Fibroblast of lung (primary cell): ENCODE results near the gene TRIP13. TPM values are rescaled to one million over a fixed set of nuclear protein-coding genes. Genes with fewer than 3 reads are reported as not detected.
"Not testable (repeated sequence)": the region's sequence is repeated elsewhere in the genome, so short reads cannot be mapped to it uniquely, and the experiment has no call there.

Experiments used
- DNase-seq, 2 donors: peaks; one replicate each; pipeline versions ENCODE4 v3.0.0 to v3.0.0-alpha.2; 2010; ENCODE audit warnings: low read depth in 2 of 2
- H2AFZ ChIP-seq: 2 replicates; pipeline ENCODE4 v1.5.1; 2012; ENCODE audit warnings: low read length, control low read depth, inconsistent platforms
- H3K27ac ChIP-seq: 2 replicates; pipeline ENCODE4 v1.5.1; 2011; ENCODE audit warnings: low read length, control low read depth; ENCODE audit not compliant: insufficient read depth
- H3K27me3 ChIP-seq: 2 replicates; pipeline ENCODE4 v1.5.1; 2011; ENCODE audit warnings: mild to moderate bottlenecking, low read length; ENCODE audit not compliant: control insufficient read depth, insufficient read depth
- H3K36me3 ChIP-seq: 2 replicates; pipeline ENCODE4 v1.5.1; 2011; ENCODE audit warnings: low read length; ENCODE audit not compliant: control insufficient read depth, insufficient read depth
- H3K4me1 ChIP-seq: 2 replicates; pipeline ENCODE4 v1.5.1; 2011; ENCODE audit warnings: low read length; ENCODE audit not compliant: control insufficient read depth, insufficient read depth; ENCODE audit errors: extremely low read depth
- H3K4me2 ChIP-seq: 2 replicates; pipeline ENCODE4 v1.5.1; 2011; ENCODE audit warnings: low read length, control low read depth; ENCODE audit not compliant: insufficient read depth; ENCODE audit errors: extremely low read depth
- H3K4me3 ChIP-seq, 4 experiments: fragments of 200-600 bp in 1 of 4; sonication (generic) in 1 of 4; replicated peaks in 1 of 4; 2 replicates each; pipeline ENCODE4 v1.5.1; 2011 to 2016; ENCODE audit warnings: low read length in 4 of 4, low read depth in 3 of 4, mild to moderate bottlenecking in 3 of 4, control low read depth in 2 of 4, inconsistent platforms in 1 of 4, mixed read lengths in 1 of 4; ENCODE audit not compliant: insufficient read depth in 1 of 4; ENCODE audit errors: control extremely low read depth in 1 of 4
- H3K79me2 ChIP-seq: 2 replicates; pipeline ENCODE4 v1.5.1; 2012; ENCODE audit warnings: mild to moderate bottlenecking, low read length, inconsistent platforms; ENCODE audit not compliant: control insufficient read depth, insufficient read depth
- H3K9ac ChIP-seq: 2 replicates; pipeline ENCODE4 v1.5.1; 2011; ENCODE audit warnings: mild to moderate bottlenecking, low read length, control low read depth; ENCODE audit not compliant: insufficient read depth
- H3K9me3 ChIP-seq: 2 replicates; pipeline ENCODE4 v1.5.1; 2012; ENCODE audit warnings: low read depth, low read length; ENCODE audit not compliant: control insufficient read depth, insufficient read depth
- H4K20me1 ChIP-seq: 2 replicates; pipeline ENCODE4 v1.5.1; 2011; ENCODE audit warnings: low read length; ENCODE audit not compliant: control insufficient read depth, insufficient read depth; ENCODE audit errors: extremely low read depth
- polyA plus RNA-seq, 2 donors: library from polyadenylated mRNA; depleted of rRNA in 1 of 2; stranded (reverse) in 1 of 2; unstranded in 1 of 2; fragments of >200 nt; gene quantifications; 2 replicates each; pipeline ENCODE4 v1.2.1, GENCODE V29; 2011 to 2012; ENCODE audit warnings: missing spikeins in 1 of 2
- total RNA-seq: library from RNA; depleted of rRNA; stranded (reverse); fragments of >200 nt; gene quantifications from 2 replicates; pipeline ENCODE4 v1.2.1, GENCODE V29; 2014

TRIP13 gene
- total and polyA plus RNA-seq, 2 donors (not counting 1 experiment from before 2014, with no cell fraction given) = 7.4 to 11.7 TPM

GRCh38 chr5:845676-846601, 46.7 kb upstream of the TRIP13 start:
- H3K36me3 ChIP-seq, H3K79me2 ChIP-seq, H3K9ac ChIP-seq, H3K4me3 ChIP-seq, H3K27ac ChIP-seq, H3K9me3 ChIP-seq, H3K27me3 ChIP-seq, DNase-seq, H2AFZ ChIP-seq, H3K4me1 ChIP-seq, H4K20me1 ChIP-seq, H3K4me2 ChIP-seq: not testable (repeated sequence)

GRCh38 chr5:846602-847091, 46.0 kb upstream of the TRIP13 start:
- H4K20me1 ChIP-seq, H3K4me3 ChIP-seq, H3K27ac ChIP-seq, H3K36me3 ChIP-seq, H3K4me1 ChIP-seq, H3K27me3 ChIP-seq, H2AFZ ChIP-seq, H3K9ac ChIP-seq, H3K4me2 ChIP-seq, DNase-seq, H3K9me3 ChIP-seq, H3K79me2 ChIP-seq: not testable (repeated sequence)

GRCh38 chr5:847212-847611, 45.5 kb upstream of the TRIP13 start:
- not testable (repeated sequence) for H3K36me3 ChIP-seq, H3K4me1 ChIP-seq, H3K79me2 ChIP-seq, H3K4me3 ChIP-seq, H3K27me3 ChIP-seq, H2AFZ ChIP-seq, H3K9me3 ChIP-seq, DNase-seq, H4K20me1 ChIP-seq, H3K9ac ChIP-seq, H3K4me2 ChIP-seq, H3K27ac ChIP-seq

- H3K4me3 ChIP-seq, DNase-seq, H4K20me1 ChIP-seq, H3K4me2 ChIP-seq, H3K9ac ChIP-seq, H3K79me2 ChIP-seq, H3K27ac ChIP-seq, H2AFZ ChIP-seq, H3K36me3 ChIP-seq, H3K9me3 ChIP-seq, H3K27me3 ChIP-seq, H3K4me1 ChIP-seq: not testable (repeated sequence)
Measured at GRCh38 chr5:847736-848135, 44.9 kb upstream of the TRIP13 start.
